SU-DHL-6 (cell line): ENCODE results near the gene LRRC8A.

ENCODE experiments used
- CTCF ChIP-seq: fragments of 200-600 bp; sonication (generic); IDR thresholded peaks from one replicate; pipeline ENCODE4 v1.5.1; 2017; ENCODE audit warnings: antibody characterized with exemption, mild to moderate bottlenecking, low read length, moderate library complexity; ENCODE audit not compliant: insufficient read depth, poor library complexity, severe bottlenecking
- EZH2phosphoT487 ChIP-seq: fragments of 200-600 bp; sonication (generic), shearing (Covaris generic); conservative IDR thresholded peaks from 2 replicates; pipeline ENCODE4 v1.6.1; 2018; ENCODE audit warnings: mild to moderate bottlenecking, antibody characterized with exemption, low read length, moderate library complexity, mixed read lengths

- TF ChIP-seq CTCF = no peak
- no peak for TF ChIP-seq EZH2phosphoT487
These were observed 19.5 kb upstream of the LRRC8A start for GRCh38 chr9:128862401-128862851.
